Measurements from ENCODE around the gene ZNF19. TPM values are rescaled to one million over a fixed set of nuclear protein-coding genes. Genes with fewer than 3 reads are reported as not detected.

Gene ZNF19
- total RNA-seq, 1 donor from 2014 or later: 18.3 TPM

DNA sequence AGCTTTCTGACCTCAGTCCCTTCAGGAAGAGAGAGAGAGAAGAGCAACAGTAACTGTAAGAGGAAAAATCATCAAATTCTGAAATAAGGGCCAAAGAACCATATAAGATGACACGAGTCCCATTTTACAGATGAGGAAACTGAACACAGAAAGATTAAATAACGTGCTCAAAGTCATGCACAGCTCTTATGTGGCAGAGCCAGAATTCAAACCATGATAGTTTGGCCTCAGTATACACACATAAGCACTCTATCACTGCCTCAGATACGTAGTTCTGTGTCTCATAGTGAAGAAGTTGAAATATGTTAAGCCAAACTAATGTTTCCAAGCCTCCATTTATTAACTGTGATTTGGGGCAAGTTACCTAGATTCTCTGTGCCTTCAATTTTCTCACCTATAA is 1.9 kb upstream of the ZNF19 start:
- H3K27ac ChIP-seq: no peak overlapping the region
- no peaks in the 10 kb centered on the region for H3K4me1 ChIP-seq
- no peaks in the 10 kb centered on the region for H3K9me3 ChIP-seq
- no peak overlapping the region for H3K4me3 ChIP-seq
- ATAC-seq (no peak), DNase-seq (no peak)
- TF ChIP-seq, protein P1, sequence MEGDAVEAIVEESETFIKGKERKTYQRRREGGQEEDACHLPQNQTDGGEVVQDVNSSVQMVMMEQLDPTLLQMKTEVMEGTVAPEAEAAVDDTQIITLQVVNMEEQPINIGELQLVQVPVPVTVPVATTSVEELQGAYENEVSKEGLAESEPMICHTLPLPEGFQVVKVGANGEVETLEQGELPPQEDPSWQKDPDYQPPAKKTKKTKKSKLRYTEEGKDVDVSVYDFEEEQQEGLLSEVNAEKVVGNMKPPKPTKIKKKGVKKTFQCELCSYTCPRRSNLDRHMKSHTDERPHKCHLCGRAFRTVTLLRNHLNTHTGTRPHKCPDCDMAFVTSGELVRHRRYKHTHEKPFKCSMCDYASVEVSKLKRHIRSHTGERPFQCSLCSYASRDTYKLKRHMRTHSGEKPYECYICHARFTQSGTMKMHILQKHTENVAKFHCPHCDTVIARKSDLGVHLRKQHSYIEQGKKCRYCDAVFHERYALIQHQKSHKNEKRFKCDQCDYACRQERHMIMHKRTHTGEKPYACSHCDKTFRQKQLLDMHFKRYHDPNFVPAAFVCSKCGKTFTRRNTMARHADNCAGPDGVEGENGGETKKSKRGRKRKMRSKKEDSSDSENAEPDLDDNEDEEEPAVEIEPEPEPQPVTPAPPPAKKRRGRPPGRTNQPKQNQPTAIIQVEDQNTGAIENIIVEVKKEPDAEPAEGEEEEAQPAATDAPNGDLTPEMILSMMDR (IDR thresholded peaks at IDR 0.05): no peak
- H3K36me3 ChIP-seq: no peaks in the 10 kb centered on the region
- H3K27me3 ChIP-seq (ENCODE audit: low read depth): no peaks in the 10 kb centered on the region
- intact Hi-C loops (cut with DNase I): loop anchor here (10.0 kb wide), 1 partner anchor 76 kb away; no protein-coding TSS in a partner anchor

DNA sequence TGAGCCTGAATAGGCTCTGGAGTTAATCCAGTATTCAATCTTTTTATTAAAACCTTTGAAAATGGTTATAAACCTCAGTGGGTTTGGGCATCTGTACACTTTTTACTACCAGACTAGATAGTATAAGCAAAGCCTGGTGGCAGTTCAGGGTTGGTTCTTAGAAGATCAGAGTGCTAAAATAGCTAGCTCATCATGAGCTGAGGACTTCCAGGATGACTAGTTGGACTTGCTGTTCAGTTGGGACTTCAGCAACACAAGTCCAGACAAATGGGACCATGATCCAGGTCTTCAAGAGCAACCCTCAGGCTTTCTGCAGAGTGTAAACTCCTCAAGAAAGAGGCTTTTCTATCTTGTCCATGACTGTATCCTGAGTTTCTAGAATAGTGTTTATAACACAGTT is 1.2 kb upstream of the ZNF19 start:
- H3K4me1 ChIP-seq: no peaks in the 10 kb centered on the region
- no peak overlapping the region for H3K27ac ChIP-seq
- H3K4me3 ChIP-seq: no peak overlapping the region
- ATAC-seq (no peak), DNase-seq (no peak)
- intact Hi-C loops (cut with DNase I): loop anchor here (10.0 kb wide), 1 partner anchor 76 kb away; no protein-coding TSS in a partner anchor
- TF ChIP-seq, protein P1 (IDR thresholded peaks at IDR 0.05): no peak
- no peaks in the 10 kb centered on the region for H3K27me3 ChIP-seq (ENCODE audit: low read depth)
- no peaks in the 10 kb centered on the region for H3K36me3 ChIP-seq
- H3K9me3 ChIP-seq: no peaks in the 10 kb centered on the region

DNA sequence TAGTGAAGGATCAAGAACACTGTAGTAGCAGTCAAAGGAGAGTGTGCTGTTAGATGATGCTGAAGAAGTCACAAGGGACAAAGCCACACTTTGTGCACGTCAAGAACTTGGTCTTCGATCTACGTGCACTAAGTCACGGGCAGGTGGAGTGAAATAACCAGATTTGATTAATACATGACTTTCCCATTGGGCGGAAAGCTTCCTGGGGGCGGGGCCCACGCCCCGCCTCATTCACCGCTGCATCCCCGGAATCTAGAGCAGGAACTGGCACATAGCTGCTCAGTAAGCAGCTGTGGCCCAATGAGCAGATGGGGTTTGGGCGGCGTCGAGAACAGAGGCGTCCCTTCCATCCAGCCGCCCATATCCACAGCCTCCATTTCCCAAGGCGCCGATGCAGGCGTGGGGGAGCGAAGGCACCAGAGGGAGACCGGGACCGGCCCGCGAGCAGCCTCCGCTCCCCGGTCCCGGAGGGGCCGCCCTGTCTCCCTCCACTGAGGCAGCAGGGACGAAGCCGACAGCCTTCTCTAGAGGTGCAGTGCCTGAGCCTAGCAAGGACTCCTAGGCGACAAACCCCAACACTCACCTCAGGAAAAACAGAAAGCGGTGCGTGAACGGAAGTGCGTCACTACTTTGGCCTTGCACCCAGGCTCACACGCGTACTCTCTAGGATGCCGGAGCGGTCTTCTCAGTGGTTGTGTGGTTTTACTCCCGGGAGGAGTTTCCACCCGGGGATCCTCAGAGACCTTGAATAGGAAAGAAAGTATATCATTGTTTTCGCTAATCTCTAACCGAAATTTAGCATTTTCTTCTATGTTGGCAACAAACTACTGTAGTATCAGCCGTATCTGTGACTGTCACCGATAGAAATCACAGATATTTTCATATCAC is 4.9 kb downstream of the ZNF19 start:
- TF ChIP-seq, protein P1 (IDR thresholded peaks at IDR 0.05): no peak
- Histone ChIP-seq H3K9me3 (no peaks in the 10 kb centered on the region), H3K4me3 (peak overlapping the region; percentile 93), H3K4me1 (peaks cover 14% of the 10 kb centered on the region), H3K27me3 (ENCODE audit: low read depth) (no peaks in the 10 kb centered on the region), H3K27ac (peak overlapping the region; percentile 99), H3K36me3 (peaks cover 6% of the 10 kb centered on the region)
- ATAC-seq (peak; percentile 98 to 99), DNase-seq (peak; percentile 89)
- intact Hi-C loops (cut with DNase I): no loop called here

DNA sequence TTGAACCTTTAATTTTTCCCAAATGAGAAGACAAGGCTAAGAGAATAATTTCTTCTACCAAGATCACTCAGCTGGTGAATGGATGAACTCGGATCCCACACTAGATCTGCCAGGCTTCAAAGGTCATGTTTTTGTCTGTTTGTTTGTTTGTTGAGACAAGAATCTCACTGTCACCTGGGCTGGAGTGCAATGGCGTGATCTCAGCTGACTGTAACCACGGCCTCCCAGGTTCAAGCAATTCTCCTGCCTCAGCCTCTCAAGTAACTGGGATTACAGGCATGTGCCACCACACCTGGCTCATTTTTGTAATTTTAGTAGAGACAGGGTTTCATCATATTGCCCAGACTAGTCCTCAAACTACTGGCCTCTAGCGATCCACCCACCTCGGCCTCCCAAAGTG is 6.6 kb downstream of the ZNF19 start:
- Histone ChIP-seq H3K27me3 (ENCODE audit: low read depth) (no peaks in the 10 kb centered on the region), H3K36me3 (peaks cover 20% of the 10 kb centered on the region), H3K9me3 (no peaks in the 10 kb centered on the region), H3K27ac (no peak overlapping the region), H3K4me3 (no peak overlapping the region), H3K4me1 (peaks cover 14% of the 10 kb centered on the region)
- intact Hi-C loops (cut with DNase I): no loop called here
- no peak for ATAC-seq
- DNase-seq: no peak
- TF ChIP-seq, protein P1 (IDR thresholded peaks at IDR 0.05): no peak

DNA sequence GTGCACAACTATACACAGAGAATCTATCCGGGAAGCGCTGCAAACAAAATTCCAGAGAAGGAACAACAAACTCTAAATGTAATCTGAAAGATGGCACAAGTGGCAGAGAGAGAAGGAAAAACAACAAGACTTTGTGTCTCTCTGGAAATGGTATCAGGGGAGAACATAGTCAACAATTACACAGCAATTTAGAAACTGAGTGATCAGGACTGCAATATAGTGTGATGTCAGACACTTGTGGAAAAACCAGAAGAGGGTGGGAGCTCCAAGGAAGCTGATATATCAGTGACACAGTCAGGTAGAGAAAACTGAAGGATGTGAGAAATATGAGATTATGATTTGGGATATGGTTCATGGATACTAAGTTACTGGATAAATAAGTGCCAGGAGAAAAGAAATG is 8.2 kb downstream of the ZNF19 start:
- intact Hi-C loops (cut with DNase I): no loop called here
- TF ChIP-seq, protein P1 (IDR thresholded peaks at IDR 0.05): no peak
- DNase-seq: no peak
- Histone ChIP-seq H3K4me1 (peaks cover 14% of the 10 kb centered on the region), H3K9me3 (no peaks in the 10 kb centered on the region), H3K36me3 (peaks cover 36% of the 10 kb centered on the region), H3K27me3 (ENCODE audit: low read depth) (no peaks in the 10 kb centered on the region), H3K27ac (no peak overlapping the region), H3K4me3 (no peak overlapping the region)
- no peak for ATAC-seq
